K562 (cell line): Measurements from ENCODE around the gene MARCKSL1. TPM values are rescaled to one million over a fixed set of nuclear protein-coding genes. Genes with fewer than 3 reads are reported as not detected.

Experiments
- GABPA ChIP-seq: fragments of 200-800 bp; sonication (Bioruptor generic); conservative IDR thresholded peaks from 2 replicates; pipeline ENCODE4 v1.6.1; 2016; ENCODE audit warnings: low read depth, missing genetic modification characterization, missing compliant biosample characterization
- GATA2 ChIP-seq: sonication (generic); formaldehyde crosslinking; IDR thresholded peaks from 2 replicates; pipeline ENCODE4 v1.4.0; 2020; ENCODE audit warnings: mild to moderate bottlenecking, missing genetic modification reagents
- GATAD2A ChIP-seq: fragments of 450-650 bp; IDR thresholded peaks from 2 replicates; pipeline ENCODE4 v1.6.1; 2017
- MAFK ChIP-seq: IDR thresholded peaks from 2 replicates; pipeline ENCODE4 v1.6.1; 2011; ENCODE audit warnings: low read length, improper control_type of control experiment
- MIER1 ChIP-seq: fragments of 450-650 bp; IDR thresholded peaks from 2 replicates; pipeline ENCODE4 v1.6.1; 2016; ENCODE audit warnings: antibody characterized with exemption, mild to moderate bottlenecking, low read depth
- TCF7L2 ChIP-seq: fragments of 150-350 bp; IDR thresholded peaks from 2 replicates; pipeline ENCODE4 v1.6.1; 2016; ENCODE audit warnings: low read depth, mild to moderate bottlenecking, low read length, moderate library complexity
- ZFP30 ChIP-seq: fragments of 250-450 bp; sonication (Bioruptor Pico); IDR thresholded peaks from 2 replicates; pipeline ENCODE4 v1.8.0; 2022; ENCODE audit warnings: moderate library complexity, mild to moderate bottlenecking, inconsistent platforms, borderline replicate concordance
- ZNF121 ChIP-seq: sonication (generic); formaldehyde crosslinking; conservative IDR thresholded peaks from 2 replicates; pipeline ENCODE4 v1.8.0; 2022; ENCODE audit warnings: missing genetic modification reagents
- ZNF143 ChIP-seq: sonication (generic); formaldehyde crosslinking; IDR thresholded peaks from 2 replicates; pipeline ENCODE4 v1.9.0; 2022; ENCODE audit warnings: mild to moderate bottlenecking, missing genetic modification reagents
- ZNF175 ChIP-seq: fragments of 200-800 bp; sonication (Bioruptor generic); IDR thresholded peaks from 2 replicates; pipeline ENCODE4 v1.6.1; 2016; ENCODE audit warnings: low read depth, mild to moderate bottlenecking, missing genetic modification characterization, missing compliant biosample characterization
- polyA plus RNA-seq, 8 experiments: library from polyadenylated mRNA; depleted of rRNA in 4 of 8; stranded (reverse) in 5 of 8; unstranded in 3 of 8; fragments of >200 nt; fragmentation: Nextera tagmentation in 2 of 8; fragmentation: Illumina TruSeq in 1 of 8; extraction: Ambion mirVana in 2 of 8; extraction: Trizol in 1 of 8; gene quantifications; 2 replicates each; pipeline versions ENCODE4 v1.2.1 to v1.2.3, GENCODE V29; 2011 to 2014; ENCODE audit warnings: inconsistent platforms in 1 of 8, missing spikeins in 1 of 8
- total RNA-seq, 7 experiments: library from RNA; depleted of rRNA in 6 of 7; stranded (reverse); fragments of >200 nt in 6 of 7; fragmentation: Illumina TruSeq in 2 of 7; extraction: Trizol in 2 of 7; gene quantifications; 2 replicates each; pipeline versions ENCODE4 v1.2.1 to v1.2.3, GENCODE V29; 2011 to 2021; ENCODE audit warnings: low replicate concordance in 1 of 7
- TF ChIP-seq, protein P1 (sequence below): sonication (generic); formaldehyde crosslinking; IDR thresholded peaks from 2 replicates; pipeline ENCODE4 v1.8.0; 2022; ENCODE audit warnings: mild to moderate bottlenecking, missing genetic modification reagents
- TF ChIP-seq, protein P2 (sequence below), 3 experiments: IDR thresholded peaks in 2 of 3; conservative IDR thresholded peaks in 1 of 3; 2 replicates each; pipeline ENCODE4 v1.5.1; 2011 to 2012; ENCODE audit warnings: low read length in 3 of 3, mild to moderate bottlenecking in 3 of 3, control low read depth in 2 of 3, improper control_type of control experiment in 1 of 3, inconsistent platforms in 1 of 3, low read depth in 1 of 3, mixed read lengths in 1 of 3, moderate library complexity in 1 of 3; ENCODE audit not compliant: insufficient read depth in 2 of 3
- TF ChIP-seq, protein P3 (sequence below): IDR thresholded peaks from 2 replicates; pipeline ENCODE4 v1.6.1; 2014; ENCODE audit warnings: antibody characterized with exemption
- TF ChIP-seq, protein P4 (sequence below): fragments of 200-800 bp; sonication (Bioruptor generic); IDR thresholded peaks from 2 replicates; pipeline ENCODE4 v1.6.1; 2016; ENCODE audit warnings: missing genetic modification characterization, missing compliant biosample characterization

MARCKSL1 gene
- total and polyA plus RNA-seq, 9 of the 15 experiments (the other 6 are each of a cell fraction or from before 2014, with no cell fraction given) = 14.7 to 325 (median 155) TPM

DNA sequence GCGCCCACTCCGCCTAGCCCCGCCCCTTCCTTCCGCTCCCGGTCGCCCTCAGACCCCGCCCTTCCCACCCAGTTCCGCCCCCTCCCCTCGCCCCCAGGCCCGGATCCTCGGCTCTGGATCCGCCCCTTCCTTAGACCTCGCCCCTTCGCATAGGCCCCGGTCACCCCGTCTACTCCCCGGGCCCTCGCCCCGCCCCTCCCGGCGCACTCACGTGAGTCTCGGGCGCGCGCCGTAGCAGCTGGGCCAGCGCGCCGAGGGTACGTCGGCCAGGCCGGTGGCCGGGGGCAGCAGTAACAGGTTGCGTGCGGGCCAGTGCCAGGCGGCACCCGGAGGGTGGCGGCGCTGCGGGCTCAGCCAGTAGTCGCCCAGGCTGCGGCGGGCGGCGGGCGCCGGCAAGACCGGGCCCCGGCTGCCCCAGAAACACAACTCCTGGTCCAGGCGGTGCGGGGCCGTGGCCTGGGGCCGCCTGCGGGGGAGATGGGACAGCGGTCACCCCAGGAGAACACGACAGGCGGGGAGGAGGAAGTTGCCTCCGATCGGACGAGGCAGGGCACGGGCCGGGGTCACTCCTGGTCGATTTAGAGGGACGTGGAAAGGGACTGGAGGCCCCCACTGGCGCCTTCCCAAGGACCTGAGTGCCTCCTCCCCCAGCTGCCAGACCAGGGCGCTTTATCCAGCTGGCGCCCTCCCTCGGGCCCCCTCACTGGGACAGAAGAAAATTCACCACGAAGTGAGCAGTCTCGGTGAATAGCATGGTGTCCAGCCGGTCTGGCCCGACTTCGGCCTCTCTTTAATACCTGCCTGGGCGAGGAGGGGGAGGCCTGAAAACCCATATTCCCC is 15.6 kb upstream of the MARCKSL1 start (continued):
- TF ChIP-seq, protein P1, sequence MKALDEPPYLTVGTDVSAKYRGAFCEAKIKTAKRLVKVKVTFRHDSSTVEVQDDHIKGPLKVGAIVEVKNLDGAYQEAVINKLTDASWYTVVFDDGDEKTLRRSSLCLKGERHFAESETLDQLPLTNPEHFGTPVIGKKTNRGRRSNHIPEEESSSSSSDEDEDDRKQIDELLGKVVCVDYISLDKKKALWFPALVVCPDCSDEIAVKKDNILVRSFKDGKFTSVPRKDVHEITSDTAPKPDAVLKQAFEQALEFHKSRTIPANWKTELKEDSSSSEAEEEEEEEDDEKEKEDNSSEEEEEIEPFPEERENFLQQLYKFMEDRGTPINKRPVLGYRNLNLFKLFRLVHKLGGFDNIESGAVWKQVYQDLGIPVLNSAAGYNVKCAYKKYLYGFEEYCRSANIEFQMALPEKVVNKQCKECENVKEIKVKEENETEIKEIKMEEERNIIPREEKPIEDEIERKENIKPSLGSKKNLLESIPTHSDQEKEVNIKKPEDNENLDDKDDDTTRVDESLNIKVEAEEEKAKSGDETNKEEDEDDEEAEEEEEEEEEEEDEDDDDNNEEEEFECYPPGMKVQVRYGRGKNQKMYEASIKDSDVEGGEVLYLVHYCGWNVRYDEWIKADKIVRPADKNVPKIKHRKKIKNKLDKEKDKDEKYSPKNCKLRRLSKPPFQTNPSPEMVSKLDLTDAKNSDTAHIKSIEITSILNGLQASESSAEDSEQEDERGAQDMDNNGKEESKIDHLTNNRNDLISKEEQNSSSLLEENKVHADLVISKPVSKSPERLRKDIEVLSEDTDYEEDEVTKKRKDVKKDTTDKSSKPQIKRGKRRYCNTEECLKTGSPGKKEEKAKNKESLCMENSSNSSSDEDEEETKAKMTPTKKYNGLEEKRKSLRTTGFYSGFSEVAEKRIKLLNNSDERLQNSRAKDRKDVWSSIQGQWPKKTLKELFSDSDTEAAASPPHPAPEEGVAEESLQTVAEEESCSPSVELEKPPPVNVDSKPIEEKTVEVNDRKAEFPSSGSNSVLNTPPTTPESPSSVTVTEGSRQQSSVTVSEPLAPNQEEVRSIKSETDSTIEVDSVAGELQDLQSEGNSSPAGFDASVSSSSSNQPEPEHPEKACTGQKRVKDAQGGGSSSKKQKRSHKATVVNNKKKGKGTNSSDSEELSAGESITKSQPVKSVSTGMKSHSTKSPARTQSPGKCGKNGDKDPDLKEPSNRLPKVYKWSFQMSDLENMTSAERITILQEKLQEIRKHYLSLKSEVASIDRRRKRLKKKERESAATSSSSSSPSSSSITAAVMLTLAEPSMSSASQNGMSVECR (CRISPR knock-in tag) = peak; percentile 81
- TF ChIP-seq GATA2 (CRISPR knock-in tag) = no peak
- TF ChIP-seq MAFK = no peak
- no peak for TF ChIP-seq ZNF143 (CRISPR knock-in tag)
- no peak; the same call in 1 of the 2 replicates for TF ChIP-seq ZNF175
- TF ChIP-seq, protein P2, sequence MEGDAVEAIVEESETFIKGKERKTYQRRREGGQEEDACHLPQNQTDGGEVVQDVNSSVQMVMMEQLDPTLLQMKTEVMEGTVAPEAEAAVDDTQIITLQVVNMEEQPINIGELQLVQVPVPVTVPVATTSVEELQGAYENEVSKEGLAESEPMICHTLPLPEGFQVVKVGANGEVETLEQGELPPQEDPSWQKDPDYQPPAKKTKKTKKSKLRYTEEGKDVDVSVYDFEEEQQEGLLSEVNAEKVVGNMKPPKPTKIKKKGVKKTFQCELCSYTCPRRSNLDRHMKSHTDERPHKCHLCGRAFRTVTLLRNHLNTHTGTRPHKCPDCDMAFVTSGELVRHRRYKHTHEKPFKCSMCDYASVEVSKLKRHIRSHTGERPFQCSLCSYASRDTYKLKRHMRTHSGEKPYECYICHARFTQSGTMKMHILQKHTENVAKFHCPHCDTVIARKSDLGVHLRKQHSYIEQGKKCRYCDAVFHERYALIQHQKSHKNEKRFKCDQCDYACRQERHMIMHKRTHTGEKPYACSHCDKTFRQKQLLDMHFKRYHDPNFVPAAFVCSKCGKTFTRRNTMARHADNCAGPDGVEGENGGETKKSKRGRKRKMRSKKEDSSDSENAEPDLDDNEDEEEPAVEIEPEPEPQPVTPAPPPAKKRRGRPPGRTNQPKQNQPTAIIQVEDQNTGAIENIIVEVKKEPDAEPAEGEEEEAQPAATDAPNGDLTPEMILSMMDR (IDR thresholded peaks at IDR 0.05 in 2 of 3, conservative IDR thresholded peaks at IDR 0.05 in 1 of 3; ENCODE audit: insufficient read depth in 2 of 3, low read depth in 1 of 3, low read length in 3 of 3) = peak in 2 of 3 experiments; percentile 34 to 49; a peak in 5 of 6 replicates
- TF ChIP-seq GATAD2A = 0 out of 2 replicates have a peak, but pooled peaks have one; percentile 7
- TF ChIP-seq ZFP30 (CRISPR knock-in tag) = no peak
- no peak for TF ChIP-seq ZNF121 (CRISPR knock-in tag)
- TF ChIP-seq, protein P3, sequence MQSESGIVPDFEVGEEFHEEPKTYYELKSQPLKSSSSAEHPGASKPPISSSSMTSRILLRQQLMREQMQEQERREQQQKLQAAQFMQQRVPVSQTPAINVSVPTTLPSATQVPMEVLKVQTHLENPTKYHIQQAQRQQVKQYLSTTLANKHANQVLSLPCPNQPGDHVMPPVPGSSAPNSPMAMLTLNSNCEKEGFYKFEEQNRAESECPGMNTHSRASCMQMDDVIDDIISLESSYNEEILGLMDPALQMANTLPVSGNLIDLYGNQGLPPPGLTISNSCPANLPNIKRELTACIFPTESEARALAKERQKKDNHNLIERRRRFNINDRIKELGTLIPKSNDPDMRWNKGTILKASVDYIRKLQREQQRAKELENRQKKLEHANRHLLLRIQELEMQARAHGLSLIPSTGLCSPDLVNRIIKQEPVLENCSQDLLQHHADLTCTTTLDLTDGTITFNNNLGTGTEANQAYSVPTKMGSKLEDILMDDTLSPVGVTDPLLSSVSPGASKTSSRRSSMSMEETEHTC = peak; percentile 91
- TF ChIP-seq, protein P4, sequence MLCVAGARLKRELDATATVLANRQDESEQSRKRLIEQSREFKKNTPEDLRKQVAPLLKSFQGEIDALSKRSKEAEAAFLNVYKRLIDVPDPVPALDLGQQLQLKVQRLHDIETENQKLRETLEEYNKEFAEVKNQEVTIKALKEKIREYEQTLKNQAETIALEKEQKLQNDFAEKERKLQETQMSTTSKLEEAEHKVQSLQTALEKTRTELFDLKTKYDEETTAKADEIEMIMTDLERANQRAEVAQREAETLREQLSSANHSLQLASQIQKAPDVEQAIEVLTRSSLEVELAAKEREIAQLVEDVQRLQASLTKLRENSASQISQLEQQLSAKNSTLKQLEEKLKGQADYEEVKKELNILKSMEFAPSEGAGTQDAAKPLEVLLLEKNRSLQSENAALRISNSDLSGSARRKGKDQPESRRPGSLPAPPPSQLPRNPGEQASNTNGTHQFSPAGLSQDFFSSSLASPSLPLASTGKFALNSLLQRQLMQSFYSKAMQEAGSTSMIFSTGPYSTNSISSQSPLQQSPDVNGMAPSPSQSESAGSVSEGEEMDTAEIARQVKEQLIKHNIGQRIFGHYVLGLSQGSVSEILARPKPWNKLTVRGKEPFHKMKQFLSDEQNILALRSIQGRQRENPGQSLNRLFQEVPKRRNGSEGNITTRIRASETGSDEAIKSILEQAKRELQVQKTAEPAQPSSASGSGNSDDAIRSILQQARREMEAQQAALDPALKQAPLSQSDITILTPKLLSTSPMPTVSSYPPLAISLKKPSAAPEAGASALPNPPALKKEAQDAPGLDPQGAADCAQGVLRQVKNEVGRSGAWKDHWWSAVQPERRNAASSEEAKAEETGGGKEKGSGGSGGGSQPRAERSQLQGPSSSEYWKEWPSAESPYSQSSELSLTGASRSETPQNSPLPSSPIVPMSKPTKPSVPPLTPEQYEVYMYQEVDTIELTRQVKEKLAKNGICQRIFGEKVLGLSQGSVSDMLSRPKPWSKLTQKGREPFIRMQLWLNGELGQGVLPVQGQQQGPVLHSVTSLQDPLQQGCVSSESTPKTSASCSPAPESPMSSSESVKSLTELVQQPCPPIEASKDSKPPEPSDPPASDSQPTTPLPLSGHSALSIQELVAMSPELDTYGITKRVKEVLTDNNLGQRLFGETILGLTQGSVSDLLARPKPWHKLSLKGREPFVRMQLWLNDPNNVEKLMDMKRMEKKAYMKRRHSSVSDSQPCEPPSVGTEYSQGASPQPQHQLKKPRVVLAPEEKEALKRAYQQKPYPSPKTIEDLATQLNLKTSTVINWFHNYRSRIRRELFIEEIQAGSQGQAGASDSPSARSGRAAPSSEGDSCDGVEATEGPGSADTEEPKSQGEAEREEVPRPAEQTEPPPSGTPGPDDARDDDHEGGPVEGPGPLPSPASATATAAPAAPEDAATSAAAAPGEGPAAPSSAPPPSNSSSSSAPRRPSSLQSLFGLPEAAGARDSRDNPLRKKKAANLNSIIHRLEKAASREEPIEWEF = no peak
- TF ChIP-seq TCF7L2 = no peak
- no peak for TF ChIP-seq MIER1
- TF ChIP-seq GABPA = peak; percentile 76
